GM19455 (cell line): ENCODE measurements around the gene SLC39A11.

Experiments used
- ATAC-seq: cut with Tn5 transposase; IDR thresholded peaks from one replicate; pipeline ENCODE4 v1.9.1; 2021; ENCODE audit not compliant: unreplicated experiment

Gene SLC39A11

DNA sequence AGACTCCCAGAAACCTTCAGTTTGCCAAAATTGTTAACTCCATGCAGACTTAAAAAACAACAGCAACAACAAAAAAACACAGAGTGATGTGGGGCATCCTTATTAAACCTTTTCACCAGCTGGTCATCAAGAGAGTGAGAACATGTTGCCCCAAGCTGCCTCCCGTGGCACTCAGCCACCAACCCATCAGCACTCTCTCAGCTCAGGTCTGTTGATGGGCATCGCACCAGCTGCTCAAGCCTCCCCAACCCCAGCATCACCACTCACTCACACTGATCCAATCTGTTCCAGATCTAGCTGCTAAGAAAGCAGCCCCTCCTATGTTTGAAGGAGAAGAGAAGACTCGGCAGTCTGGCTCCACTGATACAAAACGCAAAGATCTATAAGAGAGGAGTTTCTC lies 46.8 kb downstream of the SLC39A11 start:
- no peak for ATAC-seq

DNA sequence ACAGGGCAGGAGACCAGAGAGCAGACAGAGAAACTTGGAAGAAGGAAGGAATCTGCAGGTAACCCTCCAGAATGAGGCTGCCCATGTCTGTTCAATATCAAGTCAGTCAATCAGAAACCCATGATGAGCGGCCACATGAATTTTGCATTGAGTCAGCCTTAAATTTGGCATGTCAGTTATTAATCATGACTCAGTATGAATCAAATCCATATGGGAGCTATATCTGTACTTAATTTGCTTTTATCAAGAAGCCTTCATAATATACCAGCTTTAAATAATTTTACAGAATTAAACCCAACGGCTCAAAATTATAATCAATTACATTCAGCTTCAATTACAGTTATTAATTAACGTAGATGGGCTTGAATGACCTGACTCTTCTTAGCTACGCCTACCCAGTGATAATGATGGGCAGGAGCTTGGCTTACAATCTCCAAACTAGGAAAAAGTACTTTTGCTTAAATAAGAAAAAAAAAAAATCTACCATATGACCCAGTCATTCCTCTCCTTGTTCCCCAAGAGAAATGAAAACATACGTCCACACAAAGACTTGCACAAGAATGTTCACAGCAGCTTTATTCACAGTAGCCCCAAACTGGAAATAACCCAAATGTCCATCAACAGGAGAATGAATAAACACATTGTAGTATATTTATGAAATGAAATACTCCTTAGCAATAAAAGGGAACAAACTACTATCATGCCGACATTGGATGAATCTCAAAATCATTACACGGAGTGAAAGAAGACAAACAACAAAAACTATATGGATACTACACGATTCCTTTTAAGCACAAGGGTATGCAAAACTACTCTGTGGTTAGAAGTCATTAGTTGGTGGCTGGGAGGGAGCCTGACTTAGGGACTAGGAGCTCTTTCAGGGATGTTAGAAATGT lies 48.6 kb downstream of the SLC39A11 start:
- no peak for ATAC-seq

DNA sequence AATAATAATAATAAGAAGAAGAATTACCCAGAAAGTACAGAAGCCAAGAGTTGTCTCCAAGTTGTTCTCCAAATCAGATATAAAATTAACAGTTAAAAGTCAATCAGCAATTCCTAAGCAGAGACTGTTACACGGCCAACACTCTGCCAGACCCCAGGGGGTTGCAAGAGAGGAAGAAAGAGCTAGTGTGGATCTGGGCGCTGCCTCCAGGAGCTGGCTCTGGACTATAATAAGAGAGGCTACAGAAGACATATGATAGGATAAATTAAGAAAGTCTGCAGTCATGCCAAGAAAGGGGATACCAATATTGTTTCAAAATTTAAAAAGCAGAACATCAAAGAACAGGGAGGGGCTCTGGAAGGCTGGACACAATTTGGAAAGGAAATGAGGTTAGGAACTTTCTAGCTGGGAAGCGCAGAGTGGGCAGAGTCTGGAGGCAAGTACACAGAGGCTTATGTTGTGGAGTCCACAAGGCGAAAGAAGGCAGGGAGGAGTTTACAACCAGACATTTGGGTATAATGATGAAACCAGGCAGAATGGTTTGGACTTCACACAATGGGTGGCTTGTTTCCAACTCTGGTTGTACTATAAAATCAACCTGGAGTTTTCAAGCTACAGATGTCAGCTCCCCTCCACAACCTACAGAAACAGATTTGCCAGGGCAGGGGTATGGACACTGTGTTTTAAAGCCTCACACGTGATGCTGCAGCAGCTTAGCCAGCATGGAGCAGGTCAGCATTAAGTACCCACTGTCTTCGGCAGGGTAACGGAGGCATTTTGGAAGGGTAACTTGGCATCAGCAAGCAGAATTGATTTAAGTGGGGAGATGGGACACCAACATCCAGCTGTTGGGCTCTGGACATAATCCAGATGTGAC lies 49.4 kb downstream of the SLC39A11 start:
- ATAC-seq, result no peak

DNA sequence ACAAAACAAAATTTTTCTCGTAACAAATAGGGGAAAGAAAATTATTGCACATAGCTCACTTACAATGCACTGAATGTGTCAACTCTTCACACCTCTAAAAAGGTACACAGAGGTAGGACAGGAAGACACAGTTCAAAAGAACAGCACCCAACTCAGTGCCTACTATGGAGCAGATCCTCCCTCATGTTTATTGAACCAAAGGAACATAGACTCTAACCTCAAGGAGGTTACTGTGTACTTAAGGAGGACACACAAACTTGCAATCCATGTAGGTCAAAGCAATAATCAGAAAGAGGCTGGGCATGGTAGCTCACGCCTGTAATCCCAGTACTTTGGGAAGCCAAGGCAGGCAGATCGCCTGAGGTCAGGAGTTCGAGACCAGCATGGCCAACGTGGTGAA lies 50.3 kb downstream of the SLC39A11 start:
- no peak for ATAC-seq

DNA sequence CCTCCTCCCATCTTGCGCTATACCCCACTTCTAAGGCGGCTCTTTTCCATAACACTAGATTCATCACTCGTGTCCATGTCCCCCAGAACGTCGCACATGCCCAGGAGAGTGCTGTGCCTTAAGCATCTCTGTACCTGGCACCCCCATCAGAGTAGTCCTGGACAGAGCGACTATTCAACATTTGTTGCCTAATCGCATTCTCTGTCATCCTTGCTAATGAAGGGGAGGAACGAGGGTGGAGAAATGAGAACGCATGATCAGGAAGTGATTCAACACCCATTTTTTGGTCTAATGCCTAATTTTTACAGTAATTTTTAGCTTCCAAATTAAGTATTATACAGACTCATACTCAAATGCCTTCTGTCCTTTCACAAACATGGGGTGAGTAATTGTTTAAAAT lies 53.2 kb downstream of the SLC39A11 start:
- ATAC-seq, result no peak

DNA sequence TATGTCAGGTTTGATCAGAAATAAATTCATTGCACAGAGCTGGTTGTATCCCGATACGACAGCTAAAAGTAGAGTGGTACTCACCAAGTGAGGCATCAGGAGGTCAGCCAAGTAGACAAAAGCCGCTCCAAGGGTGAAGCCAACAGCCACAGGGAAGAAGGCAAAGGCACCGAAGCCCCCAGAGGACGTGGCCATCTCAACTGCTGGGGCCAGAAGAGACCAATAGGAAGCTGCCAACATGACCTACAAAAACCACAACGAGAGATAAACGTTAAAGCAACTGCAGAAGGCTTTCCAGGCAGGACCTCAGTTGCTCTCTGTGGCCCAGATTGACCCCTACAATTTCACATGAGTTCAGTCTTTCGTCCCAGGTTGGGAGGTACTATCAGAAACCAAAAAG lies 61.0 kb downstream of the SLC39A11 start:
- ATAC-seq, result no peak

DNA sequence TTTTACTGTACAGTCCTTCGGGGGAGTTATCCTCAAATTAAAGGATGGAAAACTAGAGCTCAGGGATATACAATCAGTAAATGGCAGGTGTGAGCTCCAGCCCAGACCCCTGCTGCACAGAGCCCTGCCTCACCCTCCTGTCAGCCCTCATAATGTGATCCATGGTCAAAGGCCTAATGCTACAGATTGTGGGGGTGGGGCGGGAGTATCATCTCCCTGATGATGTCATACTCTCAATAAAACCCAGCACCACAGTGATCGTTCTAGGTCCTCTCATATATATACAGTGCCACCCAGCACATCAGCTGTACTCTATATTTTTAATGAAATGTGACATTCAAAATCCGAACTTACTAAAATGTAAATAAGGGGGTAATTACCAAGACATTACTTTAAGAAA lies 61.5 kb downstream of the SLC39A11 start:
- no peak for ATAC-seq

DNA sequence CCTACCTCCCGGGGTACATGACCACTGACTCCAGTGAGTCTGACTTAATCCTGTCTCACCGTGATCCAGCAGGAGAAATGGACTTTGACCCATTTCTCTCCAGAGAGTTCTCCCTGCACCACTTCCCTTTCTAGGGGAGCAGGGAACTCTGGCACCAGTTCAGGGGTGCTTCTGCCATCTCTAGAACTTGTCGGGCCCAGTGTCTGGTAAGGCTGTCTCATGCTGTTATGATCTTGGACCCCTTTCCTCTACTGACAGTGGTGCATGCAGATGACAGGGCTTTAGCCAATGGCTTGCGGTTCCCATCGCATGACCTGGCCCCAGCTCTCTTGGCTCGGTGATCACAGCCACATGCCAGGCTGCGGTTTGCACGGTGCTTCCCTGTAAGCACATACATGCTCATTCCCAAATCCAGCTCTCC lies 62.0 kb downstream of the SLC39A11 start:
- no peak for ATAC-seq

DNA sequence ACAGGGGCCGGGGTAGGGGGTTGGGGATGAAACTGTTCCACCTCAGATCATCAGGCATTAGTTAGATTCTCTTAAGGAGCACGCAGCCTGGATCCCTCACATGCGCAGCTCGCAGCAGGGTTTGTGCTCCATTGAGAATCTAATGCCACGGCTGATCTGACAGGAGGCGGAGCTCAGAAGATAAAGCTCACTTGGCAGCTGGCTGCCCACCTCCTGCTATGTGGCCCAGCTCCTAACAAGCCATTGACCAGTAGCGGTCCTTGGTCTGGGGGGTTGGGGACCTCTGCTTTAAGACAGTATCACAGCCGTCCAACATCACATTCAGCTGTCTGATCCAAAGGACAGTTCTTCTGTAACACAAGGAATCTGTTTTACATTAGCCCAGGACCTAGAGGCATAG lies 62.5 kb downstream of the SLC39A11 start:
- no peak for ATAC-seq

DNA sequence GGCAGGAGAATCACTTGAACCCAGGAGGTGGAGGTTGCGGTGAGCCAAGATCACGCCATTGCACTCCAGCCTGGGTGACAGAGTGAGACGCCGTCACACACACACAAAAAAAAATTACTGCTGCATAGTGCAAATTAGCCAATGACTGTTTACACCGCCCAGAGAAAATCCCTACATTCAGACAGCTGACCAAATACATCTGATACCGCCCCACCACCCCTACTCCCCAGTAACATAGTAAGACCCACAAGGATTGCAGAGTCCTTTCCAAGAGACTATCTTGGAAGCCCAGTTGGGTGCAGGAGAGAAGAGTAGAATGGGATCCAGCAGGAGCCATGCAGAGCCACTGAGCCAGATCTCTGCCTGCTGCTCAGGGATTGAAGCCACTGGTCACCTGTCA lies 63.5 kb downstream of the SLC39A11 start:
- ATAC-seq, result no peak

DNA sequence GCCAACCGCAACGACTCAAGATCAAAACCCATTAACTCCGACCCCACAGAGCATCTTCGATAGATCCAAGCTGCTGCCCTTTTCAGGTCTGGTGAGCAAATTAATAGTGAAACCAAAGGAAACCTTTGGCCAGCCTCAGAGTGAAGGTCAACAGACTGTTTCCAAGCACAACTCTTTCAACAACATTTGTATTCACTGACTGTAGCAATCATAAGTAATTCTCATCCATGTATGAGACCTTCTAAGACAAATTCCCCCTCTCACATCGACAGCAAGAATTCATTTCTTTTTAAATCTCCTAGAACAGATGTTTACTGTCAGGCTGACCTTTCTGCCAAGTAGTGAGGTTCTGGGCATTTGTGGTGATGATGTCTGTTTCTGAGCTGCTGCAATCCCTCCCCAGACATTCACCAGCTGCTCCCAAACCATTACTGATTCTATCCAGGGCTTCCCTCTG lies 64.2 kb downstream of the SLC39A11 start:
- ATAC-seq, result no peak

DNA sequence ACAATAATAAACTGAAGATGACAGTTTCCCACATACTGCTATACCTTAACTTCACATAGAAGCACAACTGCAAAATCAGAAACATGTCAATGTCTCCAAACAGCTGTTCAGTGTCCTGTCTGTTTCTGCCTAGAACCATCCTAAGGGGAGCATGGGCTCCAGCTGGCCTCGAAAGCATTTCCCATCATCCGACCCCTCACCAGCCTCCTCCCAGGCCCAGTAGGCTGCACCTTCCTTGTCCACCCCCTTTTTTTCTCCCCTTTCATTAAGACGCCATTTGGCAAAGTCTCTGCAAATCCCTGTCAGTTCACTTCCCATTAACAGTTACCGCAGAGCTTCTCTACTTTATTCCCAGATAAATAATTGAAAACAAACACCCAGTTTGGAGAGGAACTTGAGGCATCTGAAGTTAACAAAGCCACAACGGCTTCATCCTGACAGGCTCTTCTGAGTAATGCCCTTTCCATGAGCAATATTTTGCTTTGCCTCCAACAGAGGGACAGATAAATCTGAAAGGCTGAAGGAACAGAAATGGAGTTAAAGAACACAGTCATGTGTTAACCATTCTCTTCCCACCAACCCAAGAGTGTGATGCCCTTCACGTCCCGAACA lies 65.3 kb downstream of the SLC39A11 start:
- ATAC-seq, result no peak

DNA sequence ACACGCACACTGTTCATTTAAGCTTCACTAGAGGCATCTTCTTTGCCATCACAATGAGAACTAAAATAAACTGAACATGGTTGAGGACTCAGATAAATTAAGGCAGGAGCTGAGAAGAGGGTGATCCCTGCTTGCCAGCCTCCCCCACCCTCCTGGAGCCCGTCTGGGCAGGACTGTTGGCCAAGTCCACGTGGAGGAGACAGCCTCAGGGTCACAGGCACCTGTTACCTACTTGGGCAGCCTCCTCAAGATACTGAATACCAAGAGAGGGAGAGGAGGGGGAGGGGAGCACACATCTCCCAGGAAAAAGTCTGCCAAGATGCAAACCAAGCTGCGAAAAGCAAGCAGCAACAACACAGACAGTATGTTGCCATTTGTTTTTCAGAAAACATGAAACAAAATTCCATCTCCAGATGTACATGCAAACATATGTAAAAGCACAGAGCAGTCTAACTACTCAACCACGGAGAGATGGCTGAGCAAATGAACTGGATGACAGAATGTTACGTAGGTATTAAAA lies 67.4 kb downstream of the SLC39A11 start:
- no peak for ATAC-seq

DNA sequence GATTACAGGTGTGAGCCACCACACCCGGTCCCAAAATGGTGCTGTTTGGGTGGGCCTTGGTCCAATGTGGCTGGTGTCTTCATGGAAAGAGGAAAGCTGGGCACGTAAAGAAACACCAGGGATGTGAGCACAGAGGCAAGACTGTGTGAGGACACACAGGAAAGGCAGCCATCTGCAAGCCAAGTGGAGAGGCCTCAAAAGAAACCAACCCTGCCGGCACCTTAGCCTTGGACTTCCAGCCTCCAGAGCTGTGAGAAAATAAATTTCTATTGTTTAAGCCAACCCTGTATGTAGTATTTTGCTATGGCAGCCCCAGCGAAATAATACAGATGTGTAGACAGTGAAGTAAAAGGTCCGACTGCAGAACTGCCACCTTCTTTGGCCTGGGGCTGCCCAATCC lies 68.7 kb downstream of the SLC39A11 start:
- no peak for ATAC-seq

DNA sequence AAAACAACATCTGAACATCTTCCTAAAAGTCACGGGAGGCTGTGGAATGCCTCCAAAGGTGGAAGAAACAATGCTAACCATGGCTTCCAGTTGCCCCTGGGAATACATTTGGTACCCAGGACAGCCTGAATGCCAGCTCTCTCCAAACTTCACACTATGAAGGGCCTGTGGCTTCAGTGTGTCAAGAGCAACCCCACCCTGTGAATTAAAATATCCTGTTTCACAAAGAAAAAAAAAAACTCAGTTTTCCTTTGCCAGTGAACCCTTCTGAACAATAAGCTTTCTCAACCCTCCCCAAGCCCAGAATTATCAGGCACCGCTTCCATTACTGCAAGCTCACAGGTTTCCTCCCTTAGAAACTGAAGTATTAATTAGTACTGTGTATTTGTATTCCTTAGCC lies 69.8 kb downstream of the SLC39A11 start:
- no peak for ATAC-seq

DNA sequence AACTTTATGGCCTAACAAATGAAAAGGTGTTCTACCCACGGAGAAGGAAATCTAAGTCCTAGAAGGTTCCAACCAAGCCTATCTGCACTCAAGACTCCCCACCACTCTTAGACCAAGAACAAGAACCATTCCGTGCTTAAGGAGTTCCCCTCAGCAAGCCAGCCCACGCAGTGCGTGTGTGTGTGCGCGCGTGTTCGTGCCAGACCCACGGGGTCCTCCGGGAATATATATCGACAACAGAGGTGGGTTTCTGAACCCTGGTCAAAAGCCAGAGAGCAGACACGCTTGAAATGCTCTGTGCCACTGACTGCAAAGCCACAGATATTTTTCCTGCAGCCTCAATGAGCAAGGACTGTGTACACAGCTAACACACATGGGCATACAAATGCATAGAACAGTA lies 70.7 kb downstream of the SLC39A11 start:
- no peak for ATAC-seq

DNA sequence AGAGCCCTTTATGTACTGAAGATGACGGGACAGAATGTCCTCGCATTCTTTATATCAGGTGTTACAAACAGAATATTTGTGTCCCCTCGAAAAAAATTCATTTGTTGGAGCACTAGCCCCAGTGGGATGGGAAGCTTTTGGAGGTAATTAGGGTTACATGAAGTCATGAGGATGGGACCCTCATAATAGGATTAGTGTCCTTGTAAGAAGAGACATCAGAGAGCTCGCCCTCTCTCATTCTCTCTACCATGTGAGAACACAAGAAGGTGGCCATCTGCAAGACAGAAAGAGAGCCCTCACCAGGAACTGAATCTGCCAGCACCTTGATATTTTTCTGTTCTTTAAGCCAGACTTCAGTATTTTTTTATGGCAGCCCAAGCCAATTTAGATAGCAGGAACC lies 72.4 kb downstream of the SLC39A11 start:
- ATAC-seq, result no peak

DNA sequence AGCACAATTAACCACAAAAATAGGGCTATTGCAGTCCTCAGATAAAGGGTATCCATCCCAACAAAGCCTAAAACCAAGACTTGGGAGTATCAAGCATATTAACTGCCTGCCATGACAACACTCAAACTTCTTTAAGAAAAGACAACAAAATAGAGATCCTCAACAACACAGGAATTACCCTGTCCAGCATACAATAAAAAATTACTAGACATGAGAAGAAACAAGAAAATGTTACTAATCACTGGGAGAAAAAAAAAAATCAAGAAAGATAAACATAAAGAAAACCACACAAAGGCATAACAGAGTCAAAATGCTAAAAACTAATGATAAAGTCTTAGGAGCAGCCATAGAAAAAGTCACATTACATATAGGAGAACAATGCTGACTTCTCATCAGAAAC lies 73.9 kb downstream of the SLC39A11 start:
- no peak for ATAC-seq

DNA sequence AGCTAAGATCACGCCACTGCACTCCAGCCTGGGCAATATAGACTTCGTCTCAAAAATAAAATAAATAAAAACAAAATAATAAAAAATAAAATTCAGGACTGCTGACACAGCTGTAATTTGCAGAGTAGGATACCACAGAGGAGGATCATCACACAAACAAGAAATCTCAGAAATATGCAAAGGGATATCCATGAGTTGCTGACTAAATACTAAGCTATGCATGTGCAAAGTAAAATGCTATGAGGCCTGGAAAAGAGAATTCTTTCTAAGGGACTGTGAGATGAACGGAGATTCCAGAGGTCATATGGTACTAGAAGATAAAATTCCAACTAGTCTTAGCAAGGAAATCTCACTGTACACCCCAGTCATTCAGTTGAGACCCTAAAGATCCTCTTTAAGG lies 74.8 kb downstream of the SLC39A11 start:
- ATAC-seq, result no peak

DNA sequence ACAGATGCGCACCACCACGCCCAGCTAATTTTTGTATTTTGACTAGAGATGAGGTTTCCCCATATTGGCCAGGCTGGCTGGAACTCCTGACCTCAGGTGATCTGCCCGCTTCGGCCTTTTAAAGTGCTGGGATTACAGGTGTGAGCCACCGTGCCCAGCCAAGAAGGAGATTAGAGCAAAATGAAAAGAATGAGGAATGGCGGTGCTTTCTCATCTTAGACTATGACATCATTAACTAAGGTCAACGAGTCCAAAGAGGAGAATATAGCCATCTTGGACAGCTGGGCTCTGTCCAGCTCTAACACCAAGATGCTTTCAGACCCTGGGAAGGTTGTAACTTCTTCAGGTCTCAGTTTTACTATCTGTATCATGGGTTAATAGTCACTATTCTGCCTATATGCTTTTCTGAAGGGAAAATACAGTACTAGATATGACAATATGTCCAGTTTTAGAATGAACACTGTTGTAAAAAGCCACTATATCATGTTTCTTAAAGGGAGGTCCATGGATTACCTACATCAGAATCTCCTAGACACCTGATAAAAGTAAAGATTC lies 76.7 kb downstream of the SLC39A11 start:
- no peak for ATAC-seq
